Measurements from ENCODE around the gene PNPLA8. TPM values are rescaled to one million over a fixed set of nuclear protein-coding genes. Genes with fewer than 3 reads are reported as not detected.

PNPLA8 gene
- total and polyA plus RNA-seq, 2 donors (not counting 3 experiments of a cell fraction or from before 2014, with no cell fraction given): 5.9 to 19.9 TPM

DNA sequence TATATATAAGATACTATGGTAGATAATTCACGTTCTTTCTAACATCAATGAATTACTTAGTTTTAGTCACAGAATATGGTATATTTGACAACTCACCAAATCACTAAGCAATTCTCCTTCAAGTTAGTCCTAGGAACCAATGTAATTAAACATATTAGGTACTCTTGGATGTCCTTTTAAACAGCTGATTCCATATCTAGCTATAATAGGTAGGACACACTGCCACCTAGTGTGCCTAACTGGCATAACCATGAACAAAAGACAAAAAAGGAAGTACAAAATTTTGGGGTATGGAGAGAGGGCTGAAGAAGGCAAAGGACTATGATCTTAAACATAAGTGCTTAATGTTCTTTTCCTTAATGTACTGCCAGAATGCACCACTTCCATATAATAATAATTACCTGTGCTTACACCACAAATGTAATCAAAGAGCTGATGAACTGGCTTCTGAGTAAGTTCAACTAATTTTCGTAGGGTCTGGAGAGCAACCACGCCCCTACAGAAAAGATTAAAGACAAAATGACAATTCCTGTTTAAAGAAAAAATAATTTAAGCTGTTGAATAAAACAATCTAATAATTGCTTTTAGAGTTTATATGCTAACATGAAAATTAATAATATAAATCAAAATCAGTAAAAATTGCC is 28.7 kb downstream of the PNPLA8 start:
- peak; percentile 73 for DNase-seq (ENCODE audit: low read depth, low spot score)
- Histone ChIP-seq H3K27ac (ENCODE audit: insufficient read depth, low read depth, low read length) (no peak overlapping the region), H3K9me3 (replicated peaks; ENCODE audit: control insufficient read depth, insufficient read depth, low read length) (no peaks in the 10 kb centered on the region), H3K9ac (replicated peaks; ENCODE audit: extremely low read depth, insufficient read depth, low read length) (no peak overlapping the region), H3K4me3 (replicated peaks in 1 of 3; ENCODE audit: insufficient read depth in 1 of 3, low read depth in 1 of 3, low read length in 3 of 3) (no peak overlapping the region), H2AFZ (ENCODE audit: low read depth, low read length) (no peak overlapping the region), H3K79me2 (ENCODE audit: control insufficient read depth, insufficient read depth, low read length) (no peaks in the 10 kb centered on the region), H3K36me3 (ENCODE audit: control insufficient read depth in 2 of 2, extremely low read depth in 1 of 2, insufficient read depth in 2 of 2, low read length in 2 of 2) (peaks cover 2% of the 10 kb centered on the region in 2 experiments), H3K9me1 (replicated peaks; ENCODE audit: control insufficient read depth, extremely low read depth, insufficient read depth, low read length) (no peaks in the 10 kb centered on the region), H4K20me1 (replicated peaks; ENCODE audit: control insufficient read depth, extremely low read depth, insufficient read depth, low read length) (no peaks in the 10 kb centered on the region), H3K4me1 (ENCODE audit: control insufficient read depth, extremely low read depth, insufficient read depth, low read length) (peaks cover 8% of the 10 kb centered on the region), H3K27me3 (ENCODE audit: control insufficient read depth in 2 of 2, insufficient read depth in 2 of 2, low read length in 2 of 2) (no peaks in the 10 kb centered on the region), H3K4me2 (ENCODE audit: insufficient read depth, low read length) (no peak overlapping the region)
- dilution Hi-C loops (cut with MboI; ENCODE audit: extremely low pct_ligation_motif_present, low sequenced_read_pairs): loop anchor here (25.0 kb wide), 1 partner anchor 310 kb away; no protein-coding TSS in a partner anchor
- FAIRE-seq: peak; percentile 60
- CTCF ChIA-PET: interaction anchor here (0.6 to 2.8 kb wide), 55 partner anchors 10 to 599 kb away, joined by 3 to 88 read pairs (median 5); partner anchors contain the start of genes LAMB1, NRCAM and PNPLA8
- intact Hi-C loops (cut with micrococcal nuclease): loop anchor here (1.0 to 2.0 kb wide), 4 partner anchors 43 to 388 kb away; no protein-coding TSS in a partner anchor
- POLR2A ChIA-PET: no interaction called here
- no peak for TF ChIP-seq POLR2A (IDR thresholded peaks at IDR 0.05; ENCODE audit: low read depth, low read length)
- TF ChIP-seq, protein P1, sequence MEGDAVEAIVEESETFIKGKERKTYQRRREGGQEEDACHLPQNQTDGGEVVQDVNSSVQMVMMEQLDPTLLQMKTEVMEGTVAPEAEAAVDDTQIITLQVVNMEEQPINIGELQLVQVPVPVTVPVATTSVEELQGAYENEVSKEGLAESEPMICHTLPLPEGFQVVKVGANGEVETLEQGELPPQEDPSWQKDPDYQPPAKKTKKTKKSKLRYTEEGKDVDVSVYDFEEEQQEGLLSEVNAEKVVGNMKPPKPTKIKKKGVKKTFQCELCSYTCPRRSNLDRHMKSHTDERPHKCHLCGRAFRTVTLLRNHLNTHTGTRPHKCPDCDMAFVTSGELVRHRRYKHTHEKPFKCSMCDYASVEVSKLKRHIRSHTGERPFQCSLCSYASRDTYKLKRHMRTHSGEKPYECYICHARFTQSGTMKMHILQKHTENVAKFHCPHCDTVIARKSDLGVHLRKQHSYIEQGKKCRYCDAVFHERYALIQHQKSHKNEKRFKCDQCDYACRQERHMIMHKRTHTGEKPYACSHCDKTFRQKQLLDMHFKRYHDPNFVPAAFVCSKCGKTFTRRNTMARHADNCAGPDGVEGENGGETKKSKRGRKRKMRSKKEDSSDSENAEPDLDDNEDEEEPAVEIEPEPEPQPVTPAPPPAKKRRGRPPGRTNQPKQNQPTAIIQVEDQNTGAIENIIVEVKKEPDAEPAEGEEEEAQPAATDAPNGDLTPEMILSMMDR (IDR thresholded peaks at IDR 0.05; ENCODE audit: extremely low read depth in 1 of 2, insufficient read depth in 1 of 2, low read depth in 1 of 2, low read length in 2 of 2): peak; percentile 43 to 61
- BruUV-seq (replicated peaks): no TSS peak

DNA sequence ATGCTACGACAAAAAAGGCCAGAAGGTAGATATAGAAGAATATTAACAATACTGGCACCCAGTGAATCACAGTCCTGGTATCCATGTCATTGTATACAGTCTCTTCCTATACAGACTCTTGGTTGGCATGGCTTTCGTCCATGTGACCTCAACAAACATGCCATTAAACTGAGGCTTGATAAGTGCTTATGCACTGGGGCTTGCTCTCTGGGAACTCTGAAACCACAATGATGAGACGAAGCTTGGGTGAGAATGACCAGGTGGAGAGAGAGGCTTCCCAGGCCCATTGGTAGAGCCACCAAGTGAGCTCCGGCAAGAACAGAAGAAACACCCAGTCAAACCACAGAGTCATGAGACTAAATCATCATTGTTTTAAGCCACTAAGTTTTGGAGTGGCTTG is 33.2 kb downstream of the PNPLA8 start:
- no peak for DNase-seq (ENCODE audit: low read depth, low spot score)
- H3K79me2 ChIP-seq (ENCODE audit: control insufficient read depth, insufficient read depth, low read length): no peaks in the 10 kb centered on the region
- BruUV-seq (replicated peaks): no TSS peak
- peaks cover 21% of the 10 kb centered on the region for H3K4me1 ChIP-seq (ENCODE audit: control insufficient read depth, extremely low read depth, insufficient read depth, low read length)
- ChIA-PET POLR2A (no interaction called here), CTCF (interaction anchor here (1.2 kb wide), 1 partner anchor 311 kb away, joined by 3 read pairs; no protein-coding TSS in a partner anchor)
- no peak overlapping the region for H3K4me3 ChIP-seq (replicated peaks in 1 of 3; ENCODE audit: insufficient read depth in 1 of 3, low read depth in 1 of 3, low read length in 3 of 3)
- H3K27me3 ChIP-seq (ENCODE audit: control insufficient read depth in 2 of 2, insufficient read depth in 2 of 2, low read length in 2 of 2): no peaks in the 10 kb centered on the region
- FAIRE-seq: no peak
- H3K9ac ChIP-seq (replicated peaks; ENCODE audit: extremely low read depth, insufficient read depth, low read length): no peak overlapping the region
- intact Hi-C loops (cut with micrococcal nuclease) (no loop called here), dilution Hi-C loops (cut with MboI; ENCODE audit: extremely low pct_ligation_motif_present, low sequenced_read_pairs) (loop anchor here (25.0 kb wide), 1 partner anchor 305 kb away; no protein-coding TSS in a partner anchor)
- no peaks in the 10 kb centered on the region for H3K9me1 ChIP-seq (replicated peaks; ENCODE audit: control insufficient read depth, extremely low read depth, insufficient read depth, low read length)
- H2AFZ ChIP-seq (ENCODE audit: low read depth, low read length): no peak overlapping the region
- H3K4me2 ChIP-seq (ENCODE audit: insufficient read depth, low read length): no peak overlapping the region
- H3K36me3 ChIP-seq (ENCODE audit: control insufficient read depth in 2 of 2, extremely low read depth in 1 of 2, insufficient read depth in 2 of 2, low read length in 2 of 2): peaks cover 0 to 2% of the 10 kb centered on the region in 2 experiments
- no peaks in the 10 kb centered on the region for H4K20me1 ChIP-seq (replicated peaks; ENCODE audit: control insufficient read depth, extremely low read depth, insufficient read depth, low read length)
- TF ChIP-seq FOS (IDR thresholded peaks at IDR 0.05; ENCODE audit: borderline replicate concordance, insufficient read depth, low read length): no peak
- TF ChIP-seq JUN (IDR thresholded peaks at IDR 0.05; ENCODE audit: borderline replicate concordance, insufficient read depth, insufficient read length, low read depth): no peak
- no peak for TF ChIP-seq POLR2A (IDR thresholded peaks at IDR 0.05; ENCODE audit: low read depth, low read length)
- TF ChIP-seq POLR2AphosphoS5 (IDR thresholded peaks at IDR 0.05; ENCODE audit: insufficient read depth, low read depth, low read length): no peak
- TF ChIP-seq MYC (IDR thresholded peaks at IDR 0.05; ENCODE audit: low read depth, low read length): no peak
- TF ChIP-seq, protein P1 (IDR thresholded peaks at IDR 0.05; ENCODE audit: extremely low read depth in 1 of 2, insufficient read depth in 1 of 2, low read depth in 1 of 2, low read length in 2 of 2): no peak
- TF ChIP-seq GATA2 (IDR thresholded peaks at IDR 0.05; ENCODE audit: insufficient read depth, insufficient read length, low read depth, low read length): no peak
- TF ChIP-seq, protein P2, sequence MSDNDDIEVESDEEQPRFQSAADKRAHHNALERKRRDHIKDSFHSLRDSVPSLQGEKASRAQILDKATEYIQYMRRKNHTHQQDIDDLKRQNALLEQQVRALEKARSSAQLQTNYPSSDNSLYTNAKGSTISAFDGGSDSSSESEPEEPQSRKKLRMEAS (IDR thresholded peaks at IDR 0.05; ENCODE audit: insufficient read depth, insufficient read length): no peak
- no peak for TF ChIP-seq EZH2 (IDR thresholded peaks at IDR 0.05; ENCODE audit: borderline replicate concordance, low read depth, low read length, severe bottlenecking)
- no peaks in the 10 kb centered on the region for H3K9me3 ChIP-seq (replicated peaks; ENCODE audit: control insufficient read depth, insufficient read depth, low read length)
- no peak overlapping the region for H3K27ac ChIP-seq (ENCODE audit: insufficient read depth, low read depth, low read length)

Measured in endothelial cell of umbilical vein (primary cell).